ENCODE data around the gene TPGS1.

The TPGS1 gene

DNA sequence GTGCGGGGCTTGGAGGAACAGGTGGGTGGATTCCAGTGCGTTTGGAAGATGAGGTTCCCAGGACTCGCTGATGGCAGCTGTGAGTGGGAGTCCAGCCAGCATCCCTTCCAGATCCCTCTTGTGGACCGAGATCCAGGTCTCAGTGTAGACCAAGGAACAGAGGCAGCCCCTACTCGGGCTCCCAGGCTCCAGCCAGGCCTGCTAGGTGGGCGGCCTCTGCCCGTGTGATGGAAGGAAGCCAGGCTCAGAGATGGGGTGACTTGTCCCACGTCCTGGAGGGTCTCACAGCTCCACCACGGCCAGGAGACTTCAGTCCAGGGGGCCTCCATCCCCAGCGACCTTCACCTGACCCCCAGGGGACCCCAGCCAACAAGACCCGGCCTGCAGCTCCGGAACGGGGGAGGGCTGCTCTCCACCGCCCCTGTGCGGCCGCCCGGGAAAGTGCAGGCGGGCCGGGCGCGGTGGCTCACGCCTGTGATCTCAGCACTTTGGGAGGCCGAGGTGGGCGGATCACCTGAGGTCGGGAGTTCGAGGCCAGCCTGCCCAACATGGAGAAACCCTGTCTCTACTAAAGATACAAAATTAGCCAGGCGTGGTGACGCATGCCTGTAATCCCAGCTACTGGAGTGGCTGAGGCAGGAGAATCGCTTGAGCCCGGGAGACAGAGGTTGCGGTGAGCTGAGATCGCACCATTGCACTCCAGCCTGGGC is 11.7 kb upstream of the TPGS1 start:
- DNase-seq (ENCODE audit: low read depth): peak; percentile 69

DNA sequence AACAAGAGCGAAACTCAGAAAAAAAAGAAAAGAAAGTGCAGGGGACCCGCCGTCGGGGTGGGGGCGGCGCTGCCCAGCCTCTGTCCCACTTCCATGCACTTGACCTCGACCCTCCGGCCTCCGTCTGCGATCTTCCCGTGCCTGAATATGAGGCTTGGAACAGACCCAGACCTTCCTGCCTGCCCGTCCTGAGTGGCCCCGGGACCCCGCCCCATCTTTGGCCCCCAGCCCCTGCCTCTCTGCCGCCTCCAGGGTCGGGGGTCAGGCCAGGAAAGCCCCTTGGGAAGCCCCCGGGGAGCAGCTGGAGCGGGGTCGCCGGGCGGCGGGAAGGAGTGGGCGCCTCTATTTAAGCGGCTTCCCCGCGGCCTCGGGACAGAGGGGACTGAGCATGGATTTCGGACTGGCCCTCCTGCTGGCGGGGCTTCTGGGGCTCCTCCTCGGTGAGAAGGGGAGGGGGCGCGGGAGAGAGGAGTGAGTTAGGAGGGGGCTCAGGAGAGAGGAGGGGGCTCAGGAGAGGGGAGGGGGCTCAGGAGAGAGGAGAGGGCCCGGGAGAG is 11.1 kb upstream of the TPGS1 start, which contains the start of gene MADCAM1:
MADCAM1 (plus strand) TSS at position 375 of the 554 bp plus-strand sequence; CDS start at position 389, 14 bp downstream.
- DNase-seq (ENCODE audit: low read depth): no peak

DNA sequence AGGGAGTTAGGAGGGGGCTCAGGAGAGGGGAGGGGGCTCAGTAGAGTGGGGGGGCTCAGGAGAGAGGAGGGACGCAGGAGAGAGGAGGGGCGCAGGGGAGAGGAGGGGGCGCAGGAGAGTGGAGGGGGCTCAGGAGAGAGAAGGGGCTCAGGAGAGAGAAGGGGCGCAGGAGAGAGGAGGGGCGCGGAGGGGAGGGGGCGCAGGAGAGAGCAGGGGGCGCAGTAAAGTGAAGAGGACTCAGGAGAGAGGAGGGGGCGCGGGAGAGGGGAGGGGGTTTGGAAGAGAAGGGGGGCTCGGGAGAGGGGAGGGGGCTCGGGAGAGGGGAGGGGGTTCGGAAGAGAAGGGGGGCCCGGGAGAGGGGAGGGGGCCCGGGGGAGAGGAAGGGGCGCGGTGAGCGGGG is 10.3 kb upstream of the TPGS1 start:
- DNase-seq (ENCODE audit: low read depth): no peak

DNA sequence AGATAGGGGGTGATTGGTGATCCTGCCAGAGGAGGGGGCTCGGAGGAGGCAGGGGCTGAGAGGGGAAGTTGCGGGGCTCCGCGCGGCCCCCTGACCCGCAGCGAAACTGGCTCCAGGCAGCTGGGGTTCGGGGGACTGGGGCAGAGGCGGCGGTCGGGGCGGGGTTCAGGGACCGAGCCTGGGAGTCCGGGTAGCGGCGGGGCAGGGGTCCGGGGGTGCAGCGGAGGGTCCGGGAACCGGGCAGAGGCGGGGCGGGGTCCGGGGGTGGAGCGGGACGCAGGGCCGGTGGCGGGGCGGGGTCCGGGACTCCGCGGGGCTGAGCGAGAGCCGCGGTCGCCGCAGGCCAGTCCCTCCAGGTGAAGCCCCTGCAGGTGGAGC is 9.8 kb upstream of the TPGS1 start:
- DNase-seq (ENCODE audit: low read depth): no peak

DNA sequence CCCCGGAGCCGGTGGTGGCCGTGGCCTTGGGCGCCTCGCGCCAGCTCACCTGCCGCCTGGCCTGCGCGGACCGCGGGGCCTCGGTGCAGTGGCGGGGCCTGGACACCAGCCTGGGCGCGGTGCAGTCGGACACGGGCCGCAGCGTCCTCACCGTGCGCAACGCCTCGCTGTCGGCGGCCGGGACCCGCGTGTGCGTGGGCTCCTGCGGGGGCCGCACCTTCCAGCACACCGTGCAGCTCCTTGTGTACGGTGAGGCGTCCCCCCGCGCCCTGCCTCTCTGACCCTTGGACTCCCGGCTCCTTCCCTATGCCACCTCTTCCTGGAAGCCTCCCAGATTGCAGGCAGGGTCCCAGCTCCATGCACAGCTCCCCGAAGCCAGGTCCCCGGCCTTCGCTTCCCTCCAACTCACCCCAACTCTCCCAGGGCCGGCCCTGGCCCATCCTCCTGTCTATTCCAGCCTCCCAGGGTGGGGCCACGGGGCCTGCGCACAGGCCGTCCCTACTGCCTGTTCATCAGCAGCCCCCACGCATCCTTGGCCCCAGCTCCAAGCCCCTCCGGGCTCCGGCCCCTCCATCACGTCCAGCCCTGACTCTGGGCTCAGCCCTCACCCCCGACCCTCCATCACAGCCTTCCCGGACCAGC is 9.3 kb upstream of the TPGS1 start:
- no peak for DNase-seq (ENCODE audit: low read depth)

DNA sequence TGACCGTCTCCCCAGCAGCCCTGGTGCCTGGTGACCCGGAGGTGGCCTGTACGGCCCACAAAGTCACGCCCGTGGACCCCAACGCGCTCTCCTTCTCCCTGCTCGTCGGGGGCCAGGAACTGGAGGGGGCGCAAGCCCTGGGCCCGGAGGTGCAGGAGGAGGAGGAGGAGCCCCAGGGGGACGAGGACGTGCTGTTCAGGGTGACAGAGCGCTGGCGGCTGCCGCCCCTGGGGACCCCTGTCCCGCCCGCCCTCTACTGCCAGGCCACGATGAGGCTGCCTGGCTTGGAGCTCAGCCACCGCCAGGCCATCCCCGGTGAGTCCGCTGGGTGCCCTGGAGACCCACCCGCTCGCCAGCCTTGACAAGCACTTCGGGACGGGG is 8.8 kb upstream of the TPGS1 start:
- no peak for DNase-seq (ENCODE audit: low read depth)

DNA sequence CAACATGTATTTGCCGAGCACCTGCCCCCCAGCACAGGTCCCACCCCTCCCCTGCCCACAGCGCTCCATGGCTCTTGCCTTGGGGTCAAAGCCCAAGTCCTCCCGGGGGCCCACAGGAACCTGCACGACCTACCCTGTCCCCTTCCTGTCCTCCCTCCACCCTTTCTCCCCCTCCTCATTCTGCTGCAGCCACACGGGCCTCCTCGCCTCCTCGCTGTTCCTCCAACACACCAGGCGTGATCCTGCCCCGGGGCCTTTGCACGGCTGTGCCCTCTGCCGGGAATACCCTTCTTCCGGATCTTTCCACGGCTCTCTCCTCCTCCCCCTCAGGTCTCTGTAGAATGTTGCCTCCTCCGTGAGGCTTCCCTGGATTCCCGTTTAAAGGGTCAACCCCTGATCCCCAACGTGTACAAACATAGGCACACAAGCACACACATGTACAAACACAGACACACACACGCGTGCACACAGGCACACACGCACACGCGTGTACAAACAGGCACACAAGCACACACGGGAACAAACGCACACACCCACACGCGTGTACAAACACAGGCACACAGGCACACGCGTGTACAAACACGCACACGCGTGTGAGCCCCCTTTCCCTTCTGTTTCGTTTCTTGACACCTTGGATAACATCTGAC is 8.2 kb upstream of the TPGS1 start:
- DNase-seq (ENCODE audit: low read depth): no peak

DNA sequence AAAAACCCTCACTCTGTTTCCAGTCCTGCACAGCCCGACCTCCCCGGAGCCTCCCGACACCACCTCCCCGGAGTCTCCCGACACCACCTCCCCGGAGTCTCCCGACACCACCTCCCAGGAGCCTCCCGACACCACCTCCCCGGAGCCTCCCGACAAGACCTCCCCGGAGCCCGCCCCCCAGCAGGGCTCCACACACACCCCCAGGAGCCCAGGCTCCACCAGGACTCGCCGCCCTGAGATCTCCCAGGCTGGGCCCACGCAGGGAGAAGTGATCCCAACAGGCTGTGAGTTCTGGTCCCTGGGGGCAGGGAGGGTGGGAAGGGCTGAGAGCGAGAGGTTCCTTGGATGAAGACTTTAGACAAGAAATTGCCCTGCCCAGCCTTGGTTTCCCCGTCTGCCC is 5.7 kb upstream of the TPGS1 start:
- no peak for DNase-seq (ENCODE audit: low read depth)

DNA sequence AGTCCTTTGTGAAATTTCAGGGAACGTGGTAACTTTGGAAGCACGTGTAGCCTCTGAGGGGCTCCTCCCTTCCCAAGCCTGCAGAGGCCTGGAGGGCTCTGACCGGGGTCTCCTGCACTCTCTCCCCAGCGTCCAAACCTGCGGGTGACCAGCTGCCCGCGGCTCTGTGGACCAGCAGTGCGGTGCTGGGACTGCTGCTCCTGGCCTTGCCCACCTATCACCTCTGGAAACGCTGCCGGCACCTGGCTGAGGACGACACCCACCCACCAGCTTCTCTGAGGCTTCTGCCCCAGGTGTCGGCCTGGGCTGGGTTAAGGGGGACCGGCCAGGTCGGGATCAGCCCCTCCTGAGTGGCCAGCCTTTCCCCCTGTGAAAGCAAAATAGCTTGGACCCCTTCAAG is 2.7 kb upstream of the TPGS1 start:
- DNase-seq (ENCODE audit: low read depth): no peak

DNA sequence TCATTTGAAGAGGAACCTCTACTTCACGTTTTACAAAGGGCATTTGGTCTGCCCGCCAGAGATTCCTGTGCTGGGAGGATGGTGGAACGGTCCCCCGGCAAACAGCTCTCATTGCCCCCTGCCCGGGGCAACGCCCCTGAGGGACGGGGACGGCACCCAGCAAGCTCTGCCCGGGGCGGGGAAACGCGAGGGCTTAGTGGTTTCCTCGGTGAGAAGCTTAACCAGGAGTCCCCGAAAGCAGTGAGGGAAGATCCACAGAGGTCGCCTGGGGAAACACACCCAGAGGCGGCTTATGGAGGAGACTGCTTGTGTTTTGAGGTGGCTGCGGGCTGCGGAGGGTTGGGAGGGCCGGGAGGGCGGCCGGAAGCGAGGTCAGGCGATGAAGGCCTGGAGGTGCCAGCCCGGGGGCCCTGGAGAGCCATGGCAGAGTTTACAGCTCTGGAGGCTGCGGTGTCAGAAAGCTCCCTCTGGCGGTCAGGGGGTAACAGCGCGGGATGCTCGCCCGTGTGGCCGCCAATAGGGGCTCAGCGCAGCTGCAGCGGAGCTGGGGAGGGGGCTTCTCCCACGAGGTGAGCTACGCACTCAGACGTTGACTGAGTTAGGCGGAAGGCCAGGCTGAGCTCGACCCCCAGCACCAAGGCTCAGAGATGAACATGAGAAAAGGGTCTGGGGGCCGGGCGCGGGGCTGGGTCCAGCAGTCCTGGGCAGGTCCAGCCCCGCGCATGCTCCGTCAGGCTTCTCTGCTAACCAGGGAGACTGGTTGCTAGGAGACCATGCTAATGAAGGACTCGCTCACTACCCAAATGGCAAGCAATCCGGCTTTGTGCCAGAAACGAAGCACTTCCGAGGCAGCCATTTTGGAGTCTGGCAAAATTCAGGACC is 652 bp upstream of the TPGS1 start:
- peak; percentile 100 for DNase-seq (ENCODE audit: low read depth)

DNA sequence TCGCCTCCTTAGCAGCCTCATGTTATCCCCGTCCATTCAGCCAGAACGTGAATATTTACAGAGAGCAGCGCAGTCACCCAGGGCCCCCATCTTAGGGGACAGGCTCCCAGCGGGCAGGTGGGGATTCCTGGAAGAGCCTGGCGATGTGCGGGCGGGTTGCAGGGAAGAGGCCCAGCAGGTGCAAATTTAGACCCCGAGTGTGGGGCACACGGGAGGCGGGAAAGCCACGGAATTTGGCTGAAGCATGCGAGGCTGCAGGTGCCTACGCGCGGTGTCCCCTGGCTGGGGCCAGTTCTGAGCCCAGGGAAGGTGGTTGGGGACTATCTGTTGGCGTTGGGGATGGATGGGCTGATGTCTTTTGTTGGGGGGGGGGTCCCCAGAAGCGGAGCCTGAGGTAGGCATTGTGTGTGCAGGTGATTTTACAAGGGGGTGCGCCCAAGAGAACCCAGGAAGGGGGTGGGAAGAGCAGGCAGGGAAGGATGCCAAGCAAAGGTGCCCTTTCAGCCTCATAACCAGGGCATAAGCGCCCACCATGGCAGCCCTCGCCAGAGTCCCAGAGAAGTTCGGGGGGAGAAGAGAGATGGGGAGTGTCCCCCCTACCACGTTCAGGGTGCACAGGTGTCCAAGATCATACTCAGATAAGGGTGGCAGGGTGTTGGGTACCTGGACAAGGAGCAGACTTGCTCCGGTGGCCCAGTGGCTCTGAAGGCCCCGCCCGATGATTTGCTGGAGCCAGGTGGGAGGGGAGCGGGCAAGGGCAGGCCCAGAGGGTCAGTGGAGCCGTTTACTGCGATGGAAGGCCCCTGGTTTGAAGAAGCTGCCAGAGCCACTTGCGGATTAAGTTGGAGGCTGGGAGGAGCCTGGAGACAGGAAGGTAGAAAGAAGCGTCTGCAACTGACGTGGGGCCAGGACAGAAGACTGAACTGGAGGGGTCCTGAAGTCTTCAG is 1.2 kb downstream of the TPGS1 start:
- no peak for DNase-seq (ENCODE audit: low read depth)

DNA sequence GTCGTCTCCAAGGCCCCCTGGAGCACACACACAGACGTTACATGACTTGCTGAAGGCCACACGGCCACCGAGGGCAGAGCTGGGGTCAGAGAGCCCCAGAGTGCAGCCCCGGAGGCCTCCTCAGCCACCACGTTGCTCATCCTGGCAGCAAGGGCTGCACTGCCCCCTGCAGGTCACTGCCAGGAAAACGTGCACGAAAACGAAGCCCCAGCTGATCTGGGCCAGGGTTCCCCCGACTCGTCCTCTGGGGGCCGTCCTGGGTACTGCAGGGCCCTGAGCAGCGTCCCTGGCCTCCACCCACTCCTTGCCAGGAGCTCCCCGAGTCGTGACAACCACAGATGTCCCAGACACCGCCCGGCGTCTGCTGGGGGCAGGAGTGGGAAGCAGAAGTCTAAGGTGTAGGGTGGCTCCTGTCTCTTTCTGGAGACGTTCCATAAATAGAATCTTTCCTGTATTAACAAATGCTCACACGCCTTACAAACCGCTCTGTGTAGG is 3.4 kb downstream of the TPGS1 start:
- peak; percentile 87 for DNase-seq (ENCODE audit: low read depth)

DNA sequence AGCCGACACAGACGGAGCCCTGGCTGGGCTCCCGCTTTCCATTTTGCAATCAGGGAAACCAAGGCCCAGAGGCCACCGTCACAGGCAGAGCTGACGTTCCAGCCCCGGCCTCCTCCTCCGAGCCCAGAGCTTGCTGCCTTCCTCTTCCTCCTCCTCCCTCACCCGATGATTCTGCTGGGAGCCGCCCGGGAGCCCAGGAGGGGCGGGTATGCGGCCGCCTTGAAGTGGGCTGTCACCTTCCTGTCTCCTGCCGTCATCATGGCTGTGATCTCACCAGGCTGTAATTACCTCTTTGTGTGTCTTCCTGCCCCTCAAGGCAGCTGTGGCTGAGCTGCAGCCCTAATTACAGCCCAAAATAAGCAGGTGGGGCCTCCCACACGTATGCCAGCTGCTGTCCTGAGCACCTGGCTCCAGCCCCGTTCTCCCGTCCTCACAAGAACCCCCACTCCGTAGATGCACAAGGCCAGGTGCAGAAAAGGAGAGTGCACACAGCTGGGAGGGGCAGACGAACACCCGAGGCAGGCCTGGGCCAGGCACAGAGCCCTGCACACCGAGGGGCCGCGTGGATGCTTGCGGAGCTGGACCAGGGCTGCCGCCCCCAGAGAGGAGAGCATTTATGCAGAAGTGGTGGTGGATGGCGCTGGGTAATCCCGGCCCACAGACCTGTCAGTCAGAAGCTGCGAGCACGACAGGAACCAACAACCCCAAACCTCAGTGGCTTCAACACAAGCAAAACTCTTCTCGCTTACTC is 4.0 kb downstream of the TPGS1 start:
- DNase-seq (ENCODE audit: low read depth): no peak

DNA sequence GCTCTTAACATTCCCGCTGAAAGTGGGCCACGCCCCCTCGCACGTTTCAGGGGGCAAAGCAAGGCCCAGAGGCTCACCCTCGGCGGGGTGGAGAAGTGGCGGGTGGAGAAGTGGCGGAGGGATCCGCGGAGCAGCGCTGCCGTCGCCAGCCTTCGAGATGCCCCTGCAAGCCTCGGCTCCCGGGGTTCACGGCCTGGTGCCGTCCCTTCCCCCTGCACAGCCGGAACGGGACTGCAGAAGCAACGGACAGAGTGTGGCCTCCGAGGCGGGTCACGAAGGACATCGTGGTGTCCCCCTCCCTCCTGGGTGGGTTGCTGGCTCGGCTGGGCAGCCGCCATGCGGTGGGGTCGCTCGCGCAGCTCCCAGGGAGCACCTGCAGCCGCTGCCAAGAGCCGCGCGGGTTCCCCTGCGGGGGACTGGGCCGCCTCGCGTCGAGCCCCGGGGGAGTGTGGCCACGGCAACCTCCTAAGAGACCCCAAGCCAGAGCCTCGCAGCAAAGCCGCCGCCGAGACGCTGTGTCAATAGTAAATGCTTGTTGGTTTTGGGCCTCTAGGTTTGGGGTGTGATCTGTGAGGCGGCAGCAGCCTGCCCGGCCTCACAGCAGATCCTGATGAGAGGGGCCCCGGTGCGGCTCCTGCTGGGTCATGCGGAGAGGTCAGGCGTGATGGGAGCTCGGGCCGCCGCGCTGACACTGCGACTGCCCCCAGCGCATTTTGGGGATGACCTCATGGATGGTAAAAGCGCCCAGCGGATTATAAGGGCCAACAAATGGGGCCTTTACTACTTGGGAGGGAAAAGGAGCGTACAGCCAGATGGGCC is 5.5 kb downstream of the TPGS1 start:
- no peak for DNase-seq (ENCODE audit: low read depth)

DNA sequence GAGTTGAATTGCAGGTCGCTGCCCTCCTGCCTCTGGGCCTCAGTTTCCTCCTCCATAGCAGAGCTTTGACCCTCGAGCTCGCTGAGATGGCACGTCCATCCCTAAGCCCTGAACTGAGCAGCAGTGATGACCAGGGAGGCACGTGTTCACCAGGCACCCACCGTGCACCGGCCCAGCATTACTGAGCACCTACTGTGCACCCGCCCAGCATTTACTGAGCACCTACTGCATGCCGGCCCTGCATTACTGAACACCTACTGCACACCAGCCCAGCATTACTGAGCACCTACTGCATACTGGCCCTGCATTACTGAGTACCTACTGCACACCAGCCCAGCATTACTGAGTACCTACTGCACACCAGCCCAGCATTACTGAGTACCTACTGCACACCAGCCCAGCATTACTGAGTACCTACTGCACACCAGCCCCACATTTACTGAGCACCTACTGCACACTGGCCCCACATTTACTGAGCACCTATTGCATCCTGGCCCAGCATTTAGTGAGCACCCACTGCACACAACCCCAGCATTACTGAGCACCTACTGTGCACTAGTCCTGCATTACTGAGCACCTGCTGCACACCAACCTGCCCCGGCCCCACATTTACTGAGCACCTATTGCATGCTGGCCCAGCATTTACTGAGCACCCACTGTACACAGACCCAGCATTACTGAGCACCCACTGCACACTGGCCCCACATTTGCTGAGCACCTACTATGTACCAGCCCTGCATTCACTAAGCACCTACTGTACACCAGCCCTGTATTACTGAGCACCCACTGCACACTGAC is 6.3 kb downstream of the TPGS1 start:
- no peak for DNase-seq (ENCODE audit: low read depth)

DNA sequence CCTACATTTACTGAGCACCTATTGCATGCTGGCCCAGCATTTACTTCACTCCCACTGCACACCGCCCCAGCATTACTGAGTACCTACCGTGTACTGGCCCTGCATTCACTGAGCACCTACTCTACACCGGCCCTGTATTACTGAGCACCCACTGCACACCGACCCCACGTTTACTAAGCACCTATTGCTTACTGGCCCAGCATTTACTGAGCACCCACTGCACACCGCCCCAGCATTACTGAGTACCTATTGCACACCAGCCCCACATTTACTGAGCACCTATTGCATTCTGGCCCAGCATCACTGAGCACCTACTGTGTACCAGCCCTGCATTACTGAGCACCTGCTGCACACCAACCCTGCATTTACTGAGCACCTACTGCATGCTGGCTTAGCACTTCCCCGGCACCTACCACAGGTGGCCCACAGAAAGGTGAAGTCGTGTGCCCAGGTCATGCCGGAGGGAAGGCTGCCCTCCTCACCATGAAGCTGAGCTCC is 6.9 kb downstream of the TPGS1 start:
- no peak for DNase-seq (ENCODE audit: low read depth)

DNA sequence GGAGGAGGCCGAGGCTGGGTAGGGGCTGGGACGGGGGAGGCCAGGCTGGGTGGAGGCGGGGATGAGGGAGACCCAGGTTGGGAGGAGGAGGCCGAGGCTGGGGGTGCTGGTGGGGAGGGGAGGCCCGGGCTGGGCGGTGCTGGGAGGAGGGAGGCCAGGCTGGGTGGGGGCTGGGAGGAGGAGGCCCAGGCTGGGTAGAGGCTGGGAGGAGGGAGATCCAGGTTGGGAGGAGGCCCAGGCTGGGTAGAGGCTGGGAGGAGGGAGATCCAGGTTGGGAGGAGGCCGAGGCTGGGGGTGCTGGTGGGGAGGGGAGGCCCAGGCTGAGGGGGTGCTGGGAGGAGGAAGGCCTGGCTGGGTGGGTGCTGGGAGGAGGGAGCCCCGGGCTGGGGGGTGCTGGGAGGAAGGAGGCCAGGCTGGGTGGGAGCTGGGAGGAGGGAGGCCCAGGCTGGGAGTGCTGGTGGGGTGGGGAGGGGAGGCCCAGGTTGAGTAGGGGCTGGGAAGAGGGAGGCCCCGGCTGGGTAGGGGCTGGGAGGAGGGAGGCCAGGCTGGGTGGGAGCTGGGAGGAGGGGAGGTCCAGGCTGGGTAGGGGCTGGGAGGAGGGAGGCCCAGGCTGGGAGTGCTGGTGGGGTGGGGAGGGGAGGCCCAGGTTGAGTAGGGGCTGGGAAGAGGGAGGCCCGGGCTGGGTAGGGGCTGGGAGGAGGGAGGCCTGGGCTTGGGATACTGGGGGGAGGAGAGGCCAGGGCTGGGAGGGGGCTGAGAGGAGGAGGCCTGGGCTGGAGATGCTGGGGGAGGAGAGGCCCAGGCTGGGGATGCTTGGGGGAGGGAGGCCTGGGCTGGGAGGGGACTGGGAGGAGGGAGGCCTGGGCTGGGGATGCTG is 10.7 kb downstream of the TPGS1 start:
- DNase-seq (ENCODE audit: low read depth): no peak
